Heart left ventricle (tissue), 16 donors: ENCODE data around the gene GRIPAP1. TPM values are rescaled to one million over a fixed set of nuclear protein-coding genes. Genes with fewer than 3 reads are reported as not detected.

Source experiments
- ATAC-seq, 4 donors: fragments of 200-7000 bp; cut with Tn5 transposase; one replicate each; pipeline ENCODE4 v1.9.1; 2020 to 2022; ENCODE audit warnings: moderate library complexity in 4 of 4, mild to moderate bottlenecking in 3 of 4, moderate number of reproducible peaks in 1 of 4
- DNase-seq, 5 donors: peaks; one replicate each; pipeline ENCODE4 v3.0.0-alpha.2; 2020
- H3K27ac ChIP-seq, 12 donors: fragments of 200-600 bp; sonication (generic) in 4 of 12; one replicate each; pipeline versions ENCODE4 v1.5.0 to v1.8.0; 2016 to 2022; ENCODE audit warnings: mild to moderate bottlenecking in 2 of 12
- H3K27me3 ChIP-seq, 9 donors: fragments of 200-600 bp; sonication (generic) in 2 of 9; one replicate each; pipeline versions ENCODE4 v1.5.1 to v1.8.0; 2016 to 2022; ENCODE audit warnings: mild to moderate bottlenecking in 3 of 9
- H3K36me3 ChIP-seq, 9 donors: fragments of 200-600 bp; sonication (generic) in 2 of 9; one replicate each; pipeline versions ENCODE4 v1.5.0 to v1.8.0; 2018 to 2022; ENCODE audit warnings: mild to moderate bottlenecking in 2 of 9
- H3K4me1 ChIP-seq, 12 donors: fragments of 200-600 bp; sonication (generic) in 4 of 12; one replicate each; pipeline versions ENCODE4 v1.5.0 to v1.8.0; 2016 to 2022; ENCODE audit warnings: mild to moderate bottlenecking in 3 of 12
- H3K4me3 ChIP-seq, 12 donors: fragments of 200-600 bp; sonication (generic) in 4 of 12; one replicate each; pipeline versions ENCODE4 v1.5.0 to v1.8.0; 2017 to 2022; ENCODE audit warnings: mild to moderate bottlenecking in 9 of 12, moderate library complexity in 4 of 12
- H3K9me3 ChIP-seq, 12 donors: fragments of 200-600 bp; sonication (generic) in 4 of 12; one replicate each; pipeline versions ENCODE4 v1.5.0 to v1.8.0; 2016 to 2022; ENCODE audit warnings: mild to moderate bottlenecking in 1 of 12
- POLR2A ChIP-seq, 2 donors: fragments of 450-650 bp; IDR thresholded peaks; one replicate each; pipeline ENCODE4 v1.6.1; 2017; ENCODE audit warnings: antibody characterized with exemption in 2 of 2, mild to moderate bottlenecking in 2 of 2, moderate library complexity in 2 of 2
- WGBS, 4 donors: extraction: QIAGEN DNeasy Blood & Tissue Kit in 2 of 4; methylation state at CpG; one replicate each; pipeline versions ENCODE4 v1.1.5 to v1.1.7; 2013 to 2018; 5-methylcytosine and 5-hydroxymethylcytosine counted together
- intact Hi-C, 10 donors: fragments of 100-400 bp; cut with DNase I; formaldehyde crosslinking; loops; one replicate each; pipeline versions ENCODE4 v1.11.1 to v1.14.2; 2022
- polyA plus RNA-seq, 2 donors: library from polyadenylated mRNA; stranded (reverse); fragments of 200-250 nt; gene quantifications; one replicate each; pipeline ENCODE4 v1.2.3, GENCODE V29; 2013
- total RNA-seq, 9 donors: library from RNA; depleted of rRNA in 2 of 9; stranded (reverse); fragments of >200 nt in 2 of 9; fragmentation: NEBNext Ultra II Directional in 3 of 9; extraction: Animal tissue kit (Norgen Biotek cat#: 25700) in 3 of 9; gene quantifications; one replicate each; pipeline versions ENCODE4 v1.1.0 to v1.2.4, GENCODE V29; 2016 to 2023
- TF ChIP-seq, protein P1 (sequence below), 12 donors: fragments of 200-600 bp; sonication (generic) in 4 of 12; IDR thresholded peaks; one replicate each; pipeline versions ENCODE4 v1.5.0 to v1.8.0; 2018 to 2022; ENCODE audit warnings: antibody characterized with exemption in 12 of 12, mild to moderate bottlenecking in 5 of 12
- donor health status: ischemic (EF 13 %, LVEDD 7.1; RV severe dilation, severe dysfunction).
- donor health status: healthy with polysubstance abuse.
- donor health status: DM: no; HTN: yes; CAD: no.
- donor health status: DM: no; HTN: no; CAD: no.
- donor health status: ischemic (EF 25% LVEDD 6.9; RV normal size, moderate dysfunction).
- donor health status: ischemic (EF 25% LVEDD 5.7; RV mildly dilated, moderate dysfunction).
- donor health status: healthy.
- donor health status: DM: yes; HTN: yes; CAD: no.
- donor health status: ischemic (EF 35%, LVEDD 5.7; RV mildly dilated, moderate dysfunction).
- donor health status: nonischemic (EF 11% LVEDD 7.7; RV severe dilation, severe dysfunction).
- donor health status: DM: yes; HTN: yes; CAD: no.
- donor health status: PGD.
- donor health status: ischemic (EF 29% LVEDD 5.4; RV normal size, mild dysfunction).
- donor health status: nonischemic (EF 23%, LVEDD 6.1; RV moderate dilation, normal function).

The GRIPAP1 gene
- total and polyA plus RNA-seq, 11 donors: 11.4 to 41.6 (median 19.4) TPM

DNA sequence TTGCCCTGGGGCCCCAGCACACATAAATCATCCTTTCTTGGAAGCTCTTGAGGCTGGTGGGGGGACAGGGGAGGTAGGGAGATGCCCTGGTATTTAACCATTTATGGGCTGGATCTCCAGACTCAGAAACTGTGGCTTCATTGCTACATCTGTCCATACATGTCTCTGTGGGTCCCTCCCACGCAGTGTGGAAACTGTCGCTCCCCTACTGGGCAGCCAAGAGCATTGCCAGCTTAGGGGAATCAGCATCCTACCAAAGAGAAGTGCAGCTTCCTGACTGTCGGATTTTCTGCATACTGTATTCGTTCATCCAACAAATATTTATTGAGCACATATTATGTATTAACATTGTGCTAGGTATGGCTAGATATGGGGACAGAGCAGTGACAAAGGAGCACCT is 3.7 kb downstream of the GRIPAP1 start:
- Histone ChIP-seq H3K9me3 (peaks cover 0 to 8% (median 0%) of the 10 kb centered on the region in 12 donors), H3K4me1 (peaks cover 0 to 6% (median 0%) of the 10 kb centered on the region in 12 donors), H3K4me3 (no peak overlapping the region), H3K36me3 (peaks cover 0 to 31% (median 20%) of the 10 kb centered on the region in 9 donors), H3K27ac (no peak overlapping the region), H3K27me3 (peaks cover 0 to 6% (median 0%) of the 10 kb centered on the region in 9 donors)
- ATAC-seq: no peak
- no peak for DNase-seq
- 74 to 97% (median 85%) methylated on average over 4 of the region's 4 CpGs for WGBS, 4 donors
- intact Hi-C loops: no loop called here
- TF ChIP-seq, protein P1, sequence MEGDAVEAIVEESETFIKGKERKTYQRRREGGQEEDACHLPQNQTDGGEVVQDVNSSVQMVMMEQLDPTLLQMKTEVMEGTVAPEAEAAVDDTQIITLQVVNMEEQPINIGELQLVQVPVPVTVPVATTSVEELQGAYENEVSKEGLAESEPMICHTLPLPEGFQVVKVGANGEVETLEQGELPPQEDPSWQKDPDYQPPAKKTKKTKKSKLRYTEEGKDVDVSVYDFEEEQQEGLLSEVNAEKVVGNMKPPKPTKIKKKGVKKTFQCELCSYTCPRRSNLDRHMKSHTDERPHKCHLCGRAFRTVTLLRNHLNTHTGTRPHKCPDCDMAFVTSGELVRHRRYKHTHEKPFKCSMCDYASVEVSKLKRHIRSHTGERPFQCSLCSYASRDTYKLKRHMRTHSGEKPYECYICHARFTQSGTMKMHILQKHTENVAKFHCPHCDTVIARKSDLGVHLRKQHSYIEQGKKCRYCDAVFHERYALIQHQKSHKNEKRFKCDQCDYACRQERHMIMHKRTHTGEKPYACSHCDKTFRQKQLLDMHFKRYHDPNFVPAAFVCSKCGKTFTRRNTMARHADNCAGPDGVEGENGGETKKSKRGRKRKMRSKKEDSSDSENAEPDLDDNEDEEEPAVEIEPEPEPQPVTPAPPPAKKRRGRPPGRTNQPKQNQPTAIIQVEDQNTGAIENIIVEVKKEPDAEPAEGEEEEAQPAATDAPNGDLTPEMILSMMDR (IDR thresholded peaks at IDR 0.05): no peak
- TF ChIP-seq POLR2A (IDR thresholded peaks at IDR 0.05): no peak

DNA sequence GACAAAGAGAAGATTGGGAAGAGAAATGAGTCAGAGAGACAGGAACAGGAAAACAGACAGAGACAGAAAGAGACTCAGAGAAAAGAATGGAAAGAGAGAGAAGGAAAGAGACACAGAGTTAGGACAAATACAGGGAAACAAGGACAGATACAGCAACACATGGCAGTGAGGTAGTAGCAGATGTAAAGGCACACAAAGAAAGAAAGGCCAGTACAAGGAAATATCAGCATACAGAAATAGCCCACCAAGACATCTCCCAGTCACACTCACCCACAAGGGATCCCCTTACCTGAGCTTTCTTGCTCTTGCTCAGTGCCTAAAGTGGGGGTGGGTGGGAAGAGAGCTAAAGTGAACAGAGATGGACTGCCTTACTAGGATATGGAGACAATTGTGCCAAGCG is 4.2 kb downstream of the GRIPAP1 start:
- ATAC-seq (no peak), DNase-seq (no peak)
- H3K4me3 ChIP-seq: no peak overlapping the region
- H3K27ac ChIP-seq: no peak overlapping the region
- TF ChIP-seq POLR2A (IDR thresholded peaks at IDR 0.05): no peak
- TF ChIP-seq, protein P1 (IDR thresholded peaks at IDR 0.05): no peak
- H3K36me3 ChIP-seq: peaks cover 0 to 36% (median 25%) of the 10 kb centered on the region in 9 donors
- peaks cover 0 to 6% (median 0%) of the 10 kb centered on the region in 12 donors for H3K4me1 ChIP-seq
- H3K27me3 ChIP-seq: peaks cover 0 to 6% (median 0%) of the 10 kb centered on the region in 9 donors
- 68 to 95% (median 83%) methylated on average over 1 of the region's 1 CpG for WGBS, 4 donors
- H3K9me3 ChIP-seq: peaks cover 0 to 8% (median 0%) of the 10 kb centered on the region in 12 donors
- intact Hi-C loops: no loop called here

DNA sequence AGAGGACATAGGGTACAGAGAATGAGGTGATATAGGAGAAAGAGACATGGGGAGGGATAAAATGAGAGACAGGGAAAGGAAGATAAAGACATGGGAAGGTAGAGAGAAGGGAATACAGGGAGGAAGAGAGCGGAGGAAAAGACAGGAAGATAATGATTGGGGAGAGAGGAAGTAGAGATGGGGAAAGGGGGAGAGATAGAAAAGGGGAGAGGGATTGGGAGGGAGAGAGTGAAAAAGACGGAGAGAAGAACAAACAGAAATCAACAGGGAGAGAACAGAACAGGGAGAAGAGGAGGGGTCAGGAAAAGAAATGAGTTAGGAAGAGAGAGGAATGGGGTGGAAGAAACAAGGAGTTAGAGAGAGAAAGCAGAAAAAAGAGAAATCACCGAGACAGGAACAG is 4.6 kb downstream of the GRIPAP1 start:
- peaks cover 0 to 39% (median 27%) of the 10 kb centered on the region in 9 donors for H3K36me3 ChIP-seq
- ATAC-seq (no peak), DNase-seq (no peak)
- WGBS, 4 donors: 73 to 96% (median 87%) methylated on average over 3 of the region's 3 CpGs
- no peak for TF ChIP-seq POLR2A (IDR thresholded peaks at IDR 0.05)
- TF ChIP-seq, protein P1 (IDR thresholded peaks at IDR 0.05): no peak
- no peak overlapping the region for H3K27ac ChIP-seq
- H3K4me3 ChIP-seq: no peak overlapping the region
- peaks cover 0 to 6% (median 0%) of the 10 kb centered on the region in 12 donors for H3K4me1 ChIP-seq
- peaks cover 0 to 6% (median 0%) of the 10 kb centered on the region in 9 donors for H3K27me3 ChIP-seq
- intact Hi-C loops: no loop called here
- peaks cover 0 to 8% (median 0%) of the 10 kb centered on the region in 12 donors for H3K9me3 ChIP-seq

DNA sequence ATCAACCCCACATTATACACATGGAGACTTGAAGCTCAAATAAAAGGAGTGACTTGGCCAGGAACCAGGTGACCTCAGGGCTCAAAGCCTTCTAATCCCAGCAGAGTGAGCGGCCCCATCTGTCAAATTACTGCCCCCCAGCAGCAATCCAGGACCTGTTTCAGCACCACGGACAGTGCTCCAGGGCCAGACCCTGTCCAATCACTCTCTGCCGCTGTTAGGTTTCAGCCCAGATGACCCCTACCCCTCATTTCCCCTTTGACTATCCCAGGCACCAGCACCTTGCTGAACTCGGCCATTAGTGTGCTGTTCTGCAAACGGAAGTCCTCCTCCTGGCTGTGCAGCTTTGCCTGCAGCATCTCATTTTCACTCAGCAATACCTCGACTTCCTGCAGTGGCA is 5.1 kb downstream of the GRIPAP1 start:
- DNase-seq: no peak
- intact Hi-C loops: no loop called here
- peaks cover 0 to 6% (median 0%) of the 10 kb centered on the region in 9 donors for H3K27me3 ChIP-seq
- H3K4me3 ChIP-seq: no peak overlapping the region
- H3K9me3 ChIP-seq: peaks cover 0 to 4% (median 0%) of the 10 kb centered on the region in 12 donors
- no peak for ATAC-seq
- no peak overlapping the region for H3K27ac ChIP-seq
- TF ChIP-seq, protein P1 (IDR thresholded peaks at IDR 0.05): no peak
- TF ChIP-seq POLR2A (IDR thresholded peaks at IDR 0.05): no peak
- peaks cover 0 to 6% (median 0%) of the 10 kb centered on the region in 12 donors for H3K4me1 ChIP-seq
- 55 to 80% (median 68%) methylated on average over 6 of the region's 6 CpGs for WGBS, 4 donors
- H3K36me3 ChIP-seq: peaks cover 0 to 41% (median 27%) of the 10 kb centered on the region in 9 donors
